HG02610 (cell line): ENCODE data around the gene TMPRSS12.
"Not testable (repeated sequence)": the region's sequence is repeated elsewhere in the genome, so short reads cannot be mapped to it uniquely, and the experiment has no call there.

Experiments used
- ATAC-seq: cut with Tn5 transposase; IDR thresholded peaks from one replicate; pipeline ENCODE4 v1.9.1; 2021; ENCODE audit warnings: mild to moderate bottlenecking, moderate library complexity; ENCODE audit not compliant: unreplicated experiment

Gene TMPRSS12, protein sequence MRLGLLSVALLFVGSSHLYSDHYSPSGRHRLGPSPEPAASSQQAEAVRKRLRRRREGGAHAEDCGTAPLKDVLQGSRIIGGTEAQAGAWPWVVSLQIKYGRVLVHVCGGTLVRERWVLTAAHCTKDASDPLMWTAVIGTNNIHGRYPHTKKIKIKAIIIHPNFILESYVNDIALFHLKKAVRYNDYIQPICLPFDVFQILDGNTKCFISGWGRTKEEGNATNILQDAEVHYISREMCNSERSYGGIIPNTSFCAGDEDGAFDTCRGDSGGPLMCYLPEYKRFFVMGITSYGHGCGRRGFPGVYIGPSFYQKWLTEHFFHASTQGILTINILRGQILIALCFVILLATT

DNA sequence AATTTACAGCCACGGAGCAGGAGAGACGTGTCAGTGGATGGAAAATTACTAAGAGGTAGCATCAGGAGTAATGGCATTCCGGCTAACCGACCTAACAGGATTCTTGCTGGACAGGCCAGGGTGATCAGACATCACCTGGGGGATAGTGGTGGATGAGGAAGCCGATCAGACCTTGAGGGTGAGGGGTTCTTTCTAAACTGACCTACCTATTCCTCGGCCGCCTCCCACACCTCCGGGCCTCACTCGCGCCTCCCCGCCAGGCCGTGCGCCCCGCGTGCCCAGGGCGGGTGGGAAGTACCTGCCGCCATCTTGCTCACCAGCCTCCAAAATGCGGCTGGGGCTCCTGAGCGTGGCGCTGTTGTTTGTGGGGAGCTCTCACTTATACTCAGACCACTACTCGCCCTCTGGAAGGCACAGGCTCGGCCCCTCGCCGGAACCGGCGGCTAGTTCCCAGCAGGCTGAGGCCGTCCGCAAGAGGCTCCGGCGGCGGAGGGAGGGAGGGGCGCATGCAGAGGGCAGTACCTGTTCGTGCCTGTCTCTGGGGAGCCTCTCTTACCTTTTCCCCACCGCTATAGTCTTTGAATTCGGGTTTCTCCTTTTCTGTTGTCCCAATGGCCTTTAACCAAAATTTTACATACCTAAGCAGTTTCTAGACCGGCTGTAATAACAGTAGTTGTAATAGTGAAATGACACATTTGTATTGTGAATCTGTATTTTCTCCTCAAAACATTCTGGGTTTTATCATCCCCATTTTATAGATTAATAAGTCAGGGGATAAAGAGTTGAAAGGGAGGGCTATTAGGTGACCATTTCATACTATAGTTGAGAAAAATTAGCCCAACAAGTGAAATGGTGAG is at the start of gene TMPRSS12:
TMPRSS12 (plus strand) TSS at position 290 of the 857 bp plus-strand sequence; CDS start at position 329, 39 bp downstream.
- ATAC-seq: no peak

- ATAC-seq: no peak
These were observed 42.8 kb upstream of the TMPRSS12 start for GRCh38 chr12:50799908-50800307.

- no peak for ATAC-seq
These were observed 39.4 kb upstream of the TMPRSS12 start for GRCh38 chr12:50803230-50803875.

- ATAC-seq: no peak
These were observed 36.5 kb upstream of the TMPRSS12 start for GRCh38 chr12:50806176-50806575.

- not testable (repeated sequence) for ATAC-seq
These were observed 33.6 kb upstream of the TMPRSS12 start for GRCh38 chr12:50809131-50809530.

DNA sequence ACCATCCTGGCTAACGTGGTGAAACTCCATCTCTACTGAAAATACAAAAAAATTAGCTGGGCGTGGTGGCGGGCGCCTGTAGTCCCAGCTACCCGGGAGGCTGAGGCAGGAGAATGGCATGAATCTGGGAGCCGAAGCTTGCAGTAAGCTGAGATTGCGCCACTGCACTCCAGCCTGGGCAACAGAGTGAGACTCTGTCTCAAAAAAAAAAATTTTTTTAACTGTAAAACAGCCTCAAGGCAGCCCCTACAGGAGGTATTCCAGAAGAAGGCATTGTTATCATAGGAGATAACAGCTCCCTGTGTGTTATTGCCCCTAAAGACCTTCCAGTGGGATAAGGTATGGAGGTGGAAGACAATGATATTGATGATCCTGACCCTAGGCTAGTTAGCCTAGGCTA is 27.8 kb upstream of the TMPRSS12 start:
- ATAC-seq: not testable (repeated sequence)

DNA sequence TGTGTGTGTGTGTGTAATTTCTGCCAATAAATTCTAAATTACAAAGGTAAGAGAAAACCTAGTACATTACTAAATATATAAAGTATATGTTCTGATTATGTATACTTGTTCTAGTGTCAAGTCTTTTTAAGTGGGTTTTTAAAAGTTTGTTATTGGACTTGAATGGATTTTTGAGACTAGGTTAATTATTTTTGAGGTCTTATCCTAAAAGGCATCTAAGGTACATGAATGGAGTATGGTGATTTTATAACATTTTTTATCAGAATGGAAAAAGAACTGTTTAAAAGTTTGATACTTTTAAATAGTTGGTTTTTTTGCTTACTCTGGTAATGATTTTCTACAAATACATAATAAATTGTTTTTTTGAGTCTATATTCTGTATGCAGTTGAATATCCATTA is 22.5 kb upstream of the TMPRSS12 start:
- ATAC-seq: no peak

GRCh38 chr12:50822082-50822481 is 20.6 kb upstream of the TMPRSS12 start:
- ATAC-seq: no peak

DNA sequence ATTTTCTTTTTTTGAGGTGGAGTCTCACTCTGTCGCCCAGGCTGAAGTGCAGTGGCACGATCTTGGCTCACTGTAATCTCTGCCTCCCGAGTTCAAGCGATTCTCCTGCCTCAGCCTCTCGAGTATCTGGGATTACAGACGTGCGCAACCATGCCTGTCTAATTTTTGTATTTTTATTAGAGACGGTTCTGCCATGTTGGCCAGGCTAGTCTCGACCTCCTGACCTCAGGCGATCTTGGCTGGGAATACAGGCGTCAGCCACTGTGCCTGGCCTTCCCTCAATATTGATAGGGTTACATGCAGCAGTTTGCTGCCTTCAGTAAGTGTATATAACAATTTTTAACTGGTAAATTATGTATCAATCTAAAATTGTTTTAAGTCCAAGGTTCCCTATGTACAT is 19.0 kb upstream of the TMPRSS12 start:
- ATAC-seq: not testable (repeated sequence)

DNA sequence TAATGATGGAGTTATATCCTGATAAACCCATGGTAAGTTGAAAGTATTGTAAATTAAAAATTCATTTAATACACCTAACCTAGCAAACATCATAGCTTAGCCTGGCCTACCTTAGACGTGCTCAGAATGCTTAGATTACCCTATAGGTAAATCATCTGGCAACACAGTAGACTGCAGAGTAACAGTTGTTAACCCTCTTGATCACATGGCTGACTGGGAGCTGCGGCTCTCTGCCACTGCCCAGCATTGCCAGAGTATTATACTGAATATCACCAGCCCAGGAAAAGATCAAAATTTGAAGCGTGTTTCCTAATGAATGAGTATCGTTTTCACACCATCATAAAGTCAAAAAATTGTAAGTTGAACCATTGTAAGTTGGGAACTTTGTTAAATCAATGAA is 17.8 kb upstream of the TMPRSS12 start:
- no peak for ATAC-seq

DNA sequence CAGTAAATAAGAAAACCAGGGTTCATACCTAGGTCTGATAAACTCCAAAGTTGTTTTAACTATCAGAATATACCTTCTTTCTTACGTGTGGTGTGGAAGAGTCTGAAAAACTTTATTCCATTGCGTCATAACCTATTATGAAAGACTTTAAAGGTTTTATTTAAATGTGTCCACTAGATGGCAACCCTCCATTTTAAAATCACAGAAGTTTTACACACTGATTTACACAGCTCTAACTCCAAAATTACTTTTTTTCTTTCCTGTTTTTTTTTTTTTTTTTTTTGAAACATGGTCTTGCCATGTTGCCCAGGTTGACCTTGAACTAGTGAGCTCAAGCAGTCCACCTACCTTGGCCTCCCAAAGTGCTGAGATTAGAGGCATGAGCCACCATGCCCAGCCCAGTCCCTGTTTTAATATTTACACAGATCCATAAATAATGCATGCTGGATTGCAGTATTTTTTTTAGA is 17.3 kb upstream of the TMPRSS12 start:
- no peak for ATAC-seq

DNA sequence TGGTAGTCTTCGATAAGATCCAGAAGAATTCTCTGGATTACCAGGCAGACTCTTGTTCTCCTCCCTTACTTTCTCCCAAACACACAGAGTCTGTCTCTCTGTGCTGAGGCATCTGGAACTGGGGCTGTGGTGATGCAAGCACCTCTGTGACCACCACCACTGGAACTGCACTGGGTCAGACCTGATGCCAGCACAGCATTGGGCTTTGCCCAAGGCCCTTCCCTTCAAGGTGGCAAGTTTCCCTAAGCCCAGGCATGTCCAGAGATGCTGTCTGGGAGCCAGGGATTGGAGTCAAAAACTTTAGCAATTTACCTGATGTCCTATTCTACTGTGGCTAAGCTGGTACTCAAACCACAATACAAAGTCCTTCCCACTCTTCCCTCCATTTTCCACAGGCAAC is 14.6 kb upstream of the TMPRSS12 start:
- no peak for ATAC-seq

- ATAC-seq: no peak
These were observed 13.8 kb upstream of the TMPRSS12 start for GRCh38 chr12:50828886-50829285.

DNA sequence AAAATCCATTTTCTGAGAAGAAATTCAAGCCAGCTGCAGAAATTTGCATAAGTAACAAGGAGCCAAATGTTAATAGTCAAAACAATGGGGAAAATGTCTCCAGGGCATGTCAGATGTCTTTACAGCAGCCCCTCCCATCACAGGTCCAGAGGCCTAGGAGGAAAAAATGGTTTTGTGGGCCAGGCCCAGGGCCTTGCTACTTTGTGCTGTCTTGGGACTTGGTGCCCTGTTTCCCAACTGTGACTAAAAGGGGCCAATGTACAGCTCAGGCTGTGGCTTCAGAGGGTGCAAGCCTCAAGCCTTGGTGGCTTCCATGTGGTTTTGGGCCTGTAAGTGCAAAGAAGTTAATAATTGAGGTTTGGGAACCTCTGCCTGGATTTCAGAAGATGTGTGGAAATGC is 8.9 kb upstream of the TMPRSS12 start:
- ATAC-seq: not testable (repeated sequence)

- no peak for ATAC-seq
These were observed 3.7 kb upstream of the TMPRSS12 start for GRCh38 chr12:50839042-50839441.

GRCh38 chr12:50840809-50841487 is 1.8 kb upstream of the TMPRSS12 start:
- no peak for ATAC-seq

- no peak for ATAC-seq
These were observed 802 bp upstream of the TMPRSS12 start for GRCh38 chr12:50841716-50842531.

DNA sequence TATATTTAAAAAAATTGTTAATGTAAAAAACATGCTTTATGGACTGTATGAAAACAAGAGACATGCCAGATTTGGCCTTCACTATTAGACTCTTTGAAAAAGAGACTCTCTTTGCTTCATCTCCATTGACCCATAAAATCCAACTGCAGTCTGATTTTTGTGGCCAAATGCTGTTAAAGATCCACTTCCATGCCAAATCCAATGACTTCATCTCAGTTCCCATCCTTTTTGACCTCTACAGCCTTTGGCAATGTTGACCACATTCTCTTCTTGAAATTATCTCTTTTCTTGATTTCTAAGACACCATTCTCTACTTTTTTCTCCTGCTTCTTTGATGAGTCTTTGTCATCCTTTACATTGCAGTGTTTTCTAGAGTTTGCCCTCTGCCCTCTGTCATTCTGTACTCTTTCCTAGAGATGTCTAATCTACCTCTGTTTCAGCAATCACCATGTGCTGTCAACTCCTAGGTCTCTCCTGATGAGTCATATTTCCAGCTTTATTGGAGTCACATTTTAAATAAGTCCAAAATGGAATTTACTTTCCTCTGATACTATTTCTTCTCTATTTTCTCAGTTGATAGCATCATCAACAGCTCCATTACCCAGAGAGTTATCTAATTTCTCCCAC is 2.4 kb downstream of the TMPRSS12 start:
- ATAC-seq: no peak

GRCh38 chr12:50848963-50849362 is 6.2 kb downstream of the TMPRSS12 start:
- ATAC-seq: no peak
